ENCODE data around the gene SPINK8. TPM values are rescaled to one million over a fixed set of nuclear protein-coding genes. Genes with fewer than 3 reads are reported as not detected.

Gene SPINK8
- total RNA-seq, 1 donor from 2014 or later = not detected

GRCh38 chr3:48352546-48352945, 19.1 kb upstream of the SPINK8 start:
- H3K27me3 ChIP-seq = no peaks in the 10 kb centered on the region
- H3K9me3 ChIP-seq = no peaks in the 10 kb centered on the region
- no peaks in the 10 kb centered on the region for H3K4me1 ChIP-seq
- no peak overlapping the region for H3K27ac ChIP-seq
- DNase-seq (ENCODE audit: low spot score in 2 of 2) = no peak
- intact Hi-C loops (cut with DNase I) = no loop called here
- H3K36me3 ChIP-seq = no peaks in the 10 kb centered on the region
- TF ChIP-seq CTCF (IDR thresholded peaks at IDR 0.05) = no peak
- H3K4me3 ChIP-seq = no peak overlapping the region

GRCh38 chr3:48347500-48347899, 14.0 kb upstream of the SPINK8 start:
- Histone ChIP-seq H3K36me3 (no peaks in the 10 kb centered on the region), H3K9me3 (no peaks in the 10 kb centered on the region), H3K27ac (no peak overlapping the region), H3K4me3 (no peak overlapping the region), H3K27me3 (no peaks in the 10 kb centered on the region), H3K4me1 (no peaks in the 10 kb centered on the region)
- DNase-seq (ENCODE audit: low spot score in 2 of 2) = no peak
- intact Hi-C loops (cut with DNase I) = no loop called here
- TF ChIP-seq CTCF (IDR thresholded peaks at IDR 0.05) = no peak

- Histone ChIP-seq H3K4me3 (no peak overlapping the region), H3K27me3 (no peaks in the 10 kb centered on the region), H3K27ac (no peak overlapping the region), H3K36me3 (no peaks in the 10 kb centered on the region), H3K4me1 (no peaks in the 10 kb centered on the region), H3K9me3 (no peaks in the 10 kb centered on the region)
- no peak for DNase-seq (ENCODE audit: low spot score in 2 of 2)
- intact Hi-C loops (cut with DNase I) = no loop called here
- TF ChIP-seq CTCF (IDR thresholded peaks at IDR 0.05) = no peak
Measured at GRCh38 chr3:48345946-48346572, 12.6 kb upstream of the SPINK8 start.

GRCh38 chr3:48344867-48345507, 11.5 kb upstream of the SPINK8 start:
- intact Hi-C loops (cut with DNase I) = no loop called here
- Histone ChIP-seq H3K9me3 (no peaks in the 10 kb centered on the region), H3K4me1 (no peaks in the 10 kb centered on the region), H3K36me3 (no peaks in the 10 kb centered on the region), H3K27ac (no peak overlapping the region), H3K4me3 (no peak overlapping the region), H3K27me3 (no peaks in the 10 kb centered on the region)
- no peak for DNase-seq (ENCODE audit: low spot score in 2 of 2)
- TF ChIP-seq CTCF (IDR thresholded peaks at IDR 0.05) = no peak

- Histone ChIP-seq H3K4me1 (no peaks in the 10 kb centered on the region), H3K9me3 (no peaks in the 10 kb centered on the region), H3K36me3 (no peaks in the 10 kb centered on the region), H3K27ac (no peak overlapping the region), H3K27me3 (no peaks in the 10 kb centered on the region), H3K4me3 (no peak overlapping the region)
- no peak for TF ChIP-seq CTCF (IDR thresholded peaks at IDR 0.05)
- no peak for DNase-seq (ENCODE audit: low spot score in 2 of 2)
- intact Hi-C loops (cut with DNase I) = no loop called here
Measured at GRCh38 chr3:48343432-48343831, 10.0 kb upstream of the SPINK8 start.
